ENCODE measurements around the gene KCNJ1. TPM values are rescaled to one million over a fixed set of nuclear protein-coding genes. Genes with fewer than 3 reads are reported as not detected.

KCNJ1 gene
- polyA plus RNA-seq, 1 donor = 0.30 TPM

DNA sequence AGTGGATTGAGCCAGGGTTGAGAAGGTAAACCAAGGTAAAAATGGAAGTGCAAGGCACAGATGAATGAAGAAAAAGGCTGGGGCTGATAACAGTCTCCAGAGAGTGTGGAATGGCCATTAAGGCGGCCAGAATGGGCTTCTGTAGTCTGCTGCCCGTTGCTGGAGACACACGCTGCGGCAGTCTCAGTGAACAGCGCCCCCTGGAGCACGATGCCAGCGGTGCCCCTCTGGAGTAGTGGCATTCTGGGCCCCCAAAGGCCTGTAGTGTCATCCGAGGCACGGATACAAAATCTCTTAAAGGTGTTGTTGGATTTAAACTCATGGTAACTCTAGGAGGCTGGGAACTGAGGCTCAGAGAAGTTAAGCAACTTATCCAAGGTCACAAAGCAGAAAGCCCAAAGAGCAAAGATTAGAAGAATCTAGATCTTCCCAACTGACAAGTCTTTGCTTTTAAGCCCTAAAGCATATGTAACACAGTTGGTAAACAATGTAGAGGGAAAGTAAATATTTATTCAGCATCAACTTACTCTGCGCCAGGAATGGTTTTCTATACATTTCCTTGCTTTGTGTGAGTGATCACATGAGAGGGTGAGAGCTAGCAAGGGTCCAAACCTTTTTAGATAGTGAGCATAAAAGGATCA, 18.2 kb downstream of the KCNJ1 start:
- no peak for DNase-seq (ENCODE audit: low read depth)

DNA sequence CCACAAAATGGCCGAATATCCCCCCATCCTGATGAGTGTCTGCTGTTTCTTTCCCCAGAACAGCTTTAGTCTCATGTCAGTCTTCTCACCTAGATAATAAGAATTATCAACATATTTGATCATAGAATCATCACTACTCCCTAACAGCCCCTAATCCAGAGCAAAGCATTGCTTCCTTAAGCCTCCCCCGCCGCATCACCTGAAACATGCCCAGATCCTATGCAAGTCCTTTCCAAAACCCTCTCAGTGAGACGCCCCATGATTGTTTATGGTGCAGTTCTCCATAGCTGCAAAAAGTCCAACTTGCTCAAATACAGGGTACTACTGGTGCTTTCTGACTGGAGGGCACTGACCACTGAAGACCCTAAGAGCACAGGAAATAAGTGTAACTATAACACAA, 20.1 kb downstream of the KCNJ1 start:
- DNase-seq (ENCODE audit: low read depth) = no peak

GRCh38 chr11:128845334-128845780, 21.7 kb downstream of the KCNJ1 start:
- DNase-seq (ENCODE audit: low read depth) = no peak

- DNase-seq (ENCODE audit: low read depth) = no peak
Measured at GRCh38 chr11:128843198-128843785, 23.8 kb downstream of the KCNJ1 start.

DNA sequence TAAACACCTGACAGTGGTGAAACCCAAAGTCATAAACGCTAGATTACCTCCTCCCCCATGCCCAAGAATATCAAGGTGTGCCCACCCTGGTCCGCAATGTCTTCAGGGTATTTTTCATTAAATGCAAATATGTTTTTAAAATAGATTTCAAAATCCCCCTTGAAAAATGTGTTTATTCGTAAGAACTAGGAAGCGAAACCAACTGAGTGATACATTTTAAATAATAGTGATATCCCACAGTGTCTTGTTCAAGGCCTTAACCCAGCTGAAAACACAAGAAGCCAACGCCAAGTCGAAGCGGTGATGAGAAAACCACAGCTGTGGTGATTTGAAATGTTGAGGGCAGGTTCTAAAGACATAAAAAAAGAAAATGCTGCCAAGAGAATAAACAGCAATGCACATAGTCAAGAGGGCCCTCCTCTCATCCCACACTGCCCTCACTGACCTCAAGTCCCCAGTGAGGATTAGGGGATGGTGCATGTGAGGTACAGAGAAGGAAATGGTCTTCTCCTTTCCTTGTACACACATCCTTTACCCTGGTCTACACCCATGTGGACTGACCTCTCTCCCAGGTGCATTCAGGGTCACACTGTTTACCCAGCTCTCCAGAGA, 25.5 kb downstream of the KCNJ1 start:
- DNase-seq (ENCODE audit: low read depth) = no peak

GRCh38 chr11:128840783-128841182, 26.3 kb downstream of the KCNJ1 start:
- DNase-seq (ENCODE audit: low read depth) = no peak

GRCh38 chr11:128840137-128840536, 27.0 kb downstream of the KCNJ1 start:
- DNase-seq (ENCODE audit: low read depth) = no peak

- DNase-seq (ENCODE audit: low read depth) = no peak
Measured at GRCh38 chr11:128839081-128839480, 28.0 kb downstream of the KCNJ1 start.

- DNase-seq (ENCODE audit: low read depth) = no peak
Measured at GRCh38 chr11:128837627-128838026, 29.5 kb downstream of the KCNJ1 start.

DNA sequence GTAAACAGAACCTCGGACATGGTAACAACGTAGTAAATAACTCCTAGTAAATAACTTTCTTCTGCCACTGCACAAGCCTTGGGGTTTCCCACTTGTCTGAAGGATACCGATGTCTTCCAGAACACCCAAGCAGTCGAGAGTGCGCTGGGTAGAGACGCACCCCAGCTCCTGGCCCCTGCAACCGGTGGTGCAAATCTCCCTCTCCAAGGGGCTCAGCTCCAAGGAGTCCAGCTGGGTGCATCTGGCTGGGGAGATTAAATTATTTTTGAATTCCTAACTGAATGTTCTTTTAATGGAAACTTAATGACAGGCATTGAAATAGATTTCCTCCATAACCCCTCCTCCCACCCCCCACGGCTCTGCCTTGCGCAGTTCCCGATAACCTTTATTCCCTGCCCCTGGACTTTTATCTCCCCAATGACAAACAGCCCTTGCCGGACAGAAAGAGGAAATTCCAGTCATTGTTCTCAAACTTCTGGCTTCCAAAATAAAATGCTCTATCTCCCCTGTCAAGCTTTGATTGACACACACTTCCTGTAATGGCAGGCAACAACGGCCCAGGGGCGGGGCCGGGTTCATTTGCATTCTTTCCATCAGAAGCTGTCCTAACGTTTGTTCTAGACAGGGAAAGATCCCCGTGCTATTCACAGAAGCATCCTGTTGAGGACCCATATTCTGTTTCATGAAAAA, 31.2 kb downstream of the KCNJ1 start:
- DNase-seq (ENCODE audit: low read depth) = no peak

DNA sequence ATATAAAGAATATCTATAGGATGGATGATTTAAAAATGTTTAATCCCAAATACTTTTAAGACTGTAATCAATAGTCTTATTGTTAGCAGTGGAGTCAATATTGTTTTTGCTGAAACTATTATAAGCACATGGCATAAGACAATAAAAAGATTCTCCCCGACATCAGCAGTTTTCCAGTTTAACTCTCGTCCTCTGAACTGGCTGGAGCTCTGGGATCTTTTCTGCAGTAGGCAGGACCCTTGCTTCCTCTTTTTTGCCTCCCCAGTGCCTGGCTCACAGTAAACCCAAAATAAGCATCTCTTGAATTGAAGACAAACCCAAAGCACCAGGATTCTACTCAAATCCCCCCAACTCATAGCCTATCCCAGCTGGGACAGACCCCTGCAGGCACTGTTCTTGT, 32.9 kb downstream of the KCNJ1 start:
- DNase-seq (ENCODE audit: low read depth) = no peak

- no peak for DNase-seq (ENCODE audit: low read depth)
Measured at GRCh38 chr11:128832121-128832497, 35.0 kb downstream of the KCNJ1 start.

- DNase-seq (ENCODE audit: low read depth) = peak; percentile 61
Measured at GRCh38 chr11:128831174-128832120, 35.6 kb downstream of the KCNJ1 start.

DNA sequence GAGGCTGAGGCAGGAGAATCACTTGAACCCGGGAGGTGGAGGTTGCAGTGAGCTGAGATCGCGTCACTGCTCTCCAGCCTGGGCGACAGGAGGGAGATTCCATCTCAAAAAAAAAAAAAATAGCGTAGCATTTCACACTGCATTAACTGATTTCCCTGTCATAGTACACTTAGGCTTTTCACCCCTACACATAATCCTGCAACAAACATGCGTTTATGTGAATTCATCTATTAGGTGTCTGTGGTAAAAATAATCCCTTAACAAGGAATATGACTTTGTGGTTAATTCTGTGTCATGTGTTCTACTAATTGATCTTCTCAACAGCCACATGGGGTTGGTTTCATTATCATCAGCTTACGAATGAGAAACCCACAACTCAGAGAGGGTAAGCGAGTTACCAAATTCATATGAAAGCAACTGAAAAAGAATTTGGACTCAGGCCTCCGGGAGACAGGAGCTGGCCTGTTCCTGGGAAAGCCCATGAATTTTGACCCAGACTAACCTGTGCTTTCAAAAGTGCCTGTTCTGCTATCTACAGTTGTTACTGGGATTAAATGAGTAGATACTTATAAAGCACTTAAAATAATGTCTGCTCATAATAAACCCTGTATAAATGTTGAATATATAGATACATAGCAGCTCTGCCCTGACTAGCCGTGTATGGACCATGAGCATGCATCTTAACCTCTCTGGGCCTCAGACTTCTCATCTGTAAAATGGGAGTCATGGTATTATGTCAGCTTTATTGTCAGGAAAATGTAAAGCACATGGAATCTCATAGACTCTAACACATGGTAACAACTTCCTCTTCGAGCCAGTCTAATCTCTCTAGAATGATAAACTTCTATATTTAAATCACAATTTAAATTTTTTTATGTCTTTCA, 36.6 kb downstream of the KCNJ1 start:
- DNase-seq (ENCODE audit: low read depth) = no peak

DNA sequence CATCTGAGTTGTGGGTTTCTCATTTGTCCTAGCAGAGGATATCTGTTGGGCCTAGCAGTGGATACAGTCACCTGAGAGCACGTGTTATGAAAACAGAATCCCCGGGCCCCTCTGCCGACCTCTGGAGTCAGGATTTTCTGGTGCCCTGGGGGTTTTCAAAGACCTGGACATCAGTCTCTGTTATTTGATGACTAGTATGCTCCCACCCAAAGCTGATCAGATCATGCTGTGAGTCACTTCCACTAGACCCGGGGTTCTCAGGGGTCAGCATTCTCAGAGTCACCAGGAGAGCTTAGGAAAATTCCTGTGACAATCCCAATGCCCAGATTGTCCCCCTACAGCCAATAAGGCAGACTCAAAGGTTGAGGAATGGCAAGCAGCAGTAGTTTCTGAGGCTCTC, 38.7 kb downstream of the KCNJ1 start:
- no peak for DNase-seq (ENCODE audit: low read depth)

DNA sequence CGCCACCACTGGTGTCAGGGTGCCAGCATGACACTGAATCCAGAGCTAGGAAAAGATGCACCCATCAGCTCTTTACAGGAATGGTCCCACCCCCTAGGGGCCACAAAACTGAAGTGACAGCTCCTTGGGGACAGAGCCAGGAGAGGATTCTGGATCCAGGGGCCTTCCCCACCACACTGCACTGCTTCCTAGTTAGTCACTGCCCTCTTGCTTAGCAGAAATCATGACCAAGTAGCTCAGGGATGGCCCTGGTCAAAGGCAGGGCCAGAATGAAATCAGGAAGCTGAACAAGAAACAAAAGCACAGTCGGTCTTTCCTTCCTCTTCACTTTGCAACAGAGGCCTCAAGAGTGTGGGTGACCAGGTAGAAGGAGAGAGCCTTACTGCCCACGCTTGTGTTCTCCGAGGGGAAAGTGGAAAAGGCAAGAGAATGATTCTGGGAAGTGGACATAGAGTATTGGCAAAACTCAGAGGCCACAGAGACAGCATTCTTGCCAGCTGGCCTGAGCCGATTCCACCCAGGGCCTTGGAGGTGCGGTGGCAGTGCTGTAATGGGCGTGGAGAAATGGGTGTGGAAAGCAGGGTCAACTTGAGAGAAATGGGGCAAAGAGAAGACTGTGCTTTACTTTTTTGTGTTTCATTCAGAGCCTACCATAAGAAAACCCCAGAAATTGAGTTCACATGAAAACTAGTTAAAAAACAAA, 39.8 kb downstream of the KCNJ1 start:
- DNase-seq (ENCODE audit: low read depth) = no peak

DNA sequence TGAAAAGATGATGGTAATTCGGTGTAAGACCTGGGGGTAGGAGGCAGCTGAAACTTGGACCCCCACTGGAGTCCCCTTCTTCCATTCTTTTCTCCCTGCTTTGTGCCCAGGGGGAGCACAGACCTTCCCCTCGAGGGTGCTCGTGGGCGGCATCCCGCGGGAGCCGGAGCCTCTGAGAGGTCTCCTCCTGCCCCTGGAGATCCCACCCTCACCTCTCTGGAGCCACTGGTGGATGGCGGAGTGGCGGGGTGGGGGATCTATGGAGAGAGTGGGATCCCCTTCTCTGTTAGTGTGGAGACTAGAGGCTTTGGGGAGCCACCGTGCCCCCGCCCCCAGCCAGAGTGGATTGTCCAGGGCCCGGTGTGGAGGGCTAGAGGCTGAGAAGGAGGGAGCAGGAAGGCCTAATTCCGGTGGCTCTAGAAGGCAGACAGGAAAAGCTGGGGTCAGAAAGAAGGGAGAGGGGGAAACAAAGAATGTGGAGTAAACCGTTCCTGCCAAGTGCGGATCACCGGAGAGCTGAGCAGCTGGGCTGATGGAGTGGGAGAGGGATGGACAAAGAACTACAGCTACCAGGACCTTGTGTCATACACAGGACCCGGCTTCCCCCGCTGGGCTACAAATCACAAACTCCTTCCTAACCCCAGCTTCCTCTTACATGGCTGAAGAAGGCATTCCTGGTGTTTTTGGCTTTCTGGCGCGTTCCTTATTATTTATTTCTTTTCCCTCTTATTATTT, 41.9 kb downstream of the KCNJ1 start:
- DNase-seq (ENCODE audit: low read depth) = no peak

- peak; percentile 25 for DNase-seq (ENCODE audit: low read depth)
Measured at GRCh38 chr11:128824191-128825049, 42.7 kb downstream of the KCNJ1 start.

Measured in forelimb muscle (tissue), 1 donor.